H1 (cell line): ENCODE results near the gene ZSCAN10. TPM values are rescaled to one million over a fixed set of nuclear protein-coding genes. Genes with fewer than 3 reads are reported as not detected.
A peak's percentile ranks its signal among the peaks of the same experiment; 100 is the strongest.

Experiments
- CTCF ChIA-PET: fragments of 300-600 bp; sonication (Branson Sonifier 250); formaldehyde crosslinking; loops from one replicate; lab custom pipeline; 2021; ENCODE audit not compliant: partially characterized antibody; lab: Charles Lee
- POLR2A ChIA-PET: fragments of 300-600 bp; sonication (Branson Sonifier 250); formaldehyde crosslinking; loops from one replicate; lab custom pipeline; 2021; ENCODE audit warnings: inconsistent platforms; ENCODE audit not compliant: partially characterized antibody; lab: Charles Lee
- DNase-seq, 2 experiments: peaks; one replicate each; pipeline versions ENCODE4 v3.0.0 to v3.0.0-alpha.2; 2010 to 2022; ENCODE audit warnings: low spot score in 2 of 2, low read depth in 1 of 2, mixed read lengths in 1 of 2
- FAIRE-seq: peaks from 2 replicates; lab custom pipeline; 2011; peaks lifted over from hg19 to GRCh38; lab: Jason Lieb, UNC
- H2AFZ ChIP-seq: 2 replicates; pipeline ENCODE4 v1.8.1; 2012; ENCODE audit warnings: low read length, inconsistent platforms
- H2AK5ac ChIP-seq: 2 replicates; pipeline ENCODE4 v1.6.1; 2013; ENCODE audit warnings: low read depth, low read length
- H2BK120ac ChIP-seq: replicated peaks from 2 replicates; pipeline ENCODE3; 2013; ENCODE audit warnings: low read depth, low read length, inconsistent platforms
- H2BK12ac ChIP-seq: 2 replicates; pipeline ENCODE4 v1.6.1; 2013; ENCODE audit warnings: low read depth, low read length
- H2BK15ac ChIP-seq: 2 replicates; pipeline ENCODE4 v1.6.1; 2013; ENCODE audit warnings: low read length
- H2BK20ac ChIP-seq: 2 replicates; pipeline ENCODE4 v1.6.1; 2013; ENCODE audit warnings: low read length
- H2BK5ac ChIP-seq: 2 replicates; pipeline ENCODE4 v1.6.1; 2013; ENCODE audit warnings: low read depth, low read length
- H3K14ac ChIP-seq: 2 replicates; pipeline ENCODE4 v1.6.1; 2013; ENCODE audit warnings: inconsistent platforms; ENCODE audit not compliant: insufficient read length
- H3K18ac ChIP-seq: 2 replicates; pipeline ENCODE4 v1.6.1; 2013; ENCODE audit warnings: low read length; ENCODE audit errors: extremely low read depth
- H3K23ac ChIP-seq: 2 replicates; pipeline ENCODE4 v1.6.1; 2013; ENCODE audit warnings: inconsistent platforms; ENCODE audit not compliant: insufficient read length
- H3K23me2 ChIP-seq: 2 replicates; pipeline ENCODE4 v1.6.1; 2013; ENCODE audit warnings: low read depth, low read length
- H3K27ac ChIP-seq: 2 replicates; pipeline ENCODE4 v1.6.1; 2011; ENCODE audit warnings: low read depth, low read length, inconsistent platforms
- H3K27me3 ChIP-seq, 4 experiments: replicated peaks in 1 of 4; 1 replicate in 1 of 4; 2 replicates in 3 of 4; pipeline versions ENCODE4 v1.6.1 to v1.8.1; 2011 to 2013; ENCODE audit warnings: low read length in 3 of 4, mild to moderate bottlenecking in 3 of 4, inconsistent platforms in 2 of 4, mixed read lengths in 2 of 4, moderate library complexity in 1 of 4; ENCODE audit not compliant: control insufficient read depth in 3 of 4, insufficient read depth in 3 of 4; ENCODE audit errors: extremely low read depth in 1 of 4
- H3K36me3 ChIP-seq, 4 experiments: 2 replicates each; pipeline versions ENCODE4 v1.6.1 to v1.8.1; 2011 to 2013; ENCODE audit warnings: mild to moderate bottlenecking in 4 of 4, low read length in 3 of 4, moderate library complexity in 2 of 4, control low read depth in 1 of 4, inconsistent platforms in 1 of 4; ENCODE audit not compliant: insufficient read depth in 4 of 4, control insufficient read depth in 2 of 4
- H3K4ac ChIP-seq: replicated peaks from 2 replicates; pipeline ENCODE3; 2013; ENCODE audit warnings: low read length, low read depth, mixed read lengths, inconsistent platforms; ENCODE audit not compliant: insufficient read length
- H3K4me1 ChIP-seq, 4 experiments: replicated peaks in 1 of 4; 1 replicate in 1 of 4; 2 replicates in 3 of 4; pipeline versions ENCODE4 v1.6.1 to v1.8.1; 2011 to 2013; ENCODE audit warnings: low read length in 3 of 4, inconsistent platforms in 2 of 4, mixed read lengths in 1 of 4; ENCODE audit not compliant: insufficient read depth in 4 of 4, control insufficient read depth in 3 of 4
- H3K4me2 ChIP-seq, 2 experiments: 2 replicates each; pipeline versions ENCODE4 v1.6.1 to v1.8.1; 2011 to 2013; ENCODE audit warnings: low read depth in 2 of 2, low read length in 2 of 2, control low read depth in 1 of 2, inconsistent platforms in 1 of 2, mild to moderate bottlenecking in 1 of 2; ENCODE audit not compliant: insufficient read depth in 1 of 2
- H3K4me3 ChIP-seq, 4 experiments: fragments of 200-600, 300-600 bp in 1 of 4; sonication (generic), shearing (Covaris generic), sonication (Bioruptor Twin) in 1 of 4; 2 replicates each; pipeline versions ENCODE4 v1.5.1 to v1.8.1; 2011 to 2016; ENCODE audit warnings: low read length in 4 of 4, low read depth in 3 of 4, control low read depth in 2 of 4, inconsistent platforms in 2 of 4, mild to moderate bottlenecking in 2 of 4, mixed read lengths in 1 of 4, moderate library complexity in 1 of 4; ENCODE audit not compliant: insufficient read depth in 2 of 4; ENCODE audit errors: extremely low read depth in 1 of 4
- H3K56ac ChIP-seq: replicated peaks from 2 replicates; pipeline ENCODE3; 2013; ENCODE audit warnings: low read depth, mild to moderate bottlenecking, mixed read lengths, low read length, inconsistent platforms; ENCODE audit not compliant: insufficient read length
- H3K79me1 ChIP-seq: 2 replicates; pipeline ENCODE4 v1.6.1; 2013; ENCODE audit warnings: low read depth, low read length, control low read depth
- H3K79me2 ChIP-seq, 2 experiments: 2 replicates each; pipeline versions ENCODE4 v1.6.1 to v1.8.1; 2012 to 2013; ENCODE audit warnings: low read length in 2 of 2, mild to moderate bottlenecking in 2 of 2, inconsistent platforms in 1 of 2; ENCODE audit not compliant: insufficient read depth in 2 of 2, control insufficient read depth in 1 of 2
- H3K9ac ChIP-seq, 4 experiments: replicated peaks in 1 of 4; 1 replicate in 1 of 4; 2 replicates in 3 of 4; pipeline versions ENCODE4 v1.6.1 to v1.8.1; 2011 to 2013; ENCODE audit warnings: low read depth in 3 of 4, low read length in 3 of 4, control low read depth in 2 of 4, mild to moderate bottlenecking in 2 of 4, moderate library complexity in 2 of 4, inconsistent platforms in 1 of 4; ENCODE audit errors: extremely low read depth in 1 of 4
- H3K9me3 ChIP-seq, 2 experiments: 2 replicates each; pipeline versions ENCODE4 v1.6.1 to v1.8.1; 2012 to 2013; ENCODE audit warnings: mild to moderate bottlenecking in 2 of 2, moderate library complexity in 2 of 2, control low read depth in 1 of 2, inconsistent platforms in 1 of 2, low read depth in 1 of 2, low read length in 1 of 2, mixed read lengths in 1 of 2; ENCODE audit not compliant: insufficient read depth in 2 of 2
- H4K20me1 ChIP-seq, 2 experiments: replicated peaks in 1 of 2; 2 replicates each; pipeline versions ENCODE3 to v1.8.1; 2011 to 2013; ENCODE audit warnings: inconsistent platforms in 2 of 2, low read length in 2 of 2, mild to moderate bottlenecking in 1 of 2; ENCODE audit not compliant: insufficient read depth in 2 of 2, control insufficient read depth in 1 of 2
- H4K5ac ChIP-seq: 2 replicates; pipeline ENCODE4 v1.6.1; 2013; ENCODE audit warnings: low read length, low read depth, mixed read lengths, inconsistent platforms; ENCODE audit not compliant: insufficient read length
- H4K8ac ChIP-seq: 2 replicates; pipeline ENCODE4 v1.8.0; 2013; ENCODE audit warnings: mild to moderate bottlenecking, moderate library complexity, low read length, inconsistent platforms; ENCODE audit not compliant: insufficient read depth; ENCODE audit errors: extremely low read depth
- H4K91ac ChIP-seq: replicated peaks from 2 replicates; pipeline ENCODE3; 2013; ENCODE audit warnings: low read length, mixed read lengths, inconsistent platforms; ENCODE audit not compliant: insufficient read length
- CBX5 ChIP-seq: fragments of 300-800, 300-1000 bp; sonication (generic); IDR thresholded peaks from 2 replicates; pipeline ENCODE4 v1.7.1; 2016; ENCODE audit warnings: antibody characterized with exemption, low read length, low read depth
- CREB1 ChIP-seq: IDR thresholded peaks from 2 replicates; pipeline ENCODE4 v1.6.1; 2012; ENCODE audit warnings: inconsistent platforms
- CTBP2 ChIP-seq: IDR thresholded peaks from 2 replicates; pipeline ENCODE4 v1.7.0; 2011; ENCODE audit warnings: borderline replicate concordance, mild to moderate bottlenecking, moderate library complexity, mixed read lengths, low read length; ENCODE audit not compliant: insufficient read depth, insufficient read length
- EP300 ChIP-seq, 2 experiments: IDR thresholded peaks; 1 replicate in 1 of 2; 2 replicates in 1 of 2; pipeline ENCODE4 v1.6.1; 2011 to 2012; ENCODE audit warnings: low read depth in 2 of 2, low read length in 2 of 2, mild to moderate bottlenecking in 2 of 2, borderline replicate concordance in 1 of 2, inconsistent platforms in 1 of 2, moderate library complexity in 1 of 2
- HDAC6 ChIP-seq: IDR thresholded peaks from one replicate; pipeline ENCODE4 v1.7.1; 2012; ENCODE audit warnings: low read depth, mild to moderate bottlenecking, inconsistent platforms, low read length, moderate library complexity
- NANOG ChIP-seq: IDR thresholded peaks from 2 replicates; pipeline ENCODE4 v1.6.1; 2011; ENCODE audit warnings: low read length, low read depth, mild to moderate bottlenecking, inconsistent platforms; ENCODE audit not compliant: insufficient read depth, poor library complexity, severe bottlenecking
- POLR2A ChIP-seq, 2 experiments: IDR thresholded peaks; 1 replicate in 1 of 2; 2 replicates in 1 of 2; pipeline ENCODE4 v1.6.1; 2011; ENCODE audit warnings: low read depth in 2 of 2, low read length in 2 of 2, mild to moderate bottlenecking in 2 of 2; ENCODE audit errors: control extremely low read depth in 1 of 2
- RBBP5 ChIP-seq: IDR thresholded peaks from 2 replicates; pipeline ENCODE4 v1.7.1; 2012; ENCODE audit warnings: low read depth, mild to moderate bottlenecking, inconsistent platforms, low read length, moderate library complexity, borderline replicate concordance
- RNF2 ChIP-seq: fragments of 200-900, 300-1000 bp; sonication (generic); IDR thresholded peaks from 2 replicates; pipeline ENCODE4 v1.7.1; 2016; ENCODE audit warnings: borderline replicate concordance, low read depth, mild to moderate bottlenecking, antibody characterized with exemption, low read length; ENCODE audit not compliant: poor library complexity, severe bottlenecking; ENCODE audit errors: missing control alignments
- SIRT6 ChIP-seq: IDR thresholded peaks from one replicate; pipeline ENCODE4 v1.7.1; 2012; ENCODE audit warnings: low read length, inconsistent platforms
- SRF ChIP-seq: IDR thresholded peaks from 2 replicates; pipeline ENCODE4 v1.6.1; 2011; ENCODE audit warnings: mild to moderate bottlenecking, low read depth, low read length, moderate library complexity
- TBP ChIP-seq: IDR thresholded peaks from 2 replicates; pipeline ENCODE4 v1.6.1; 2011; ENCODE audit warnings: low read depth, low read length, improper control_type of control experiment
- TCF12 ChIP-seq: IDR thresholded peaks from 2 replicates; pipeline ENCODE4 v1.6.1; 2011; ENCODE audit warnings: low read depth, mild to moderate bottlenecking, low read length
- WGBS, 2 experiments: shearing (Covaris generic) in 1 of 2; methylation state at CpG; one replicate each; pipeline versions ENCODE4 v1.1.6 to v1.1.7; 2013 to 2015; ENCODE audit warnings: low lambda C conversion rate in 2 of 2, mixed read lengths in 2 of 2, inconsistent platforms in 1 of 2, low coverage in 1 of 2, missing lambda C conversion rate in 1 of 2; ENCODE audit not compliant: insufficient replicate concordance in 2 of 2, insufficient coverage in 1 of 2, insufficient read length in 1 of 2; ENCODE audit errors: extremely low coverage in 1 of 2, missing lambda C conversion rate in 1 of 2; 5-methylcytosine and 5-hydroxymethylcytosine counted together
- polyA plus RNA-seq, 7 experiments: library from polyadenylated mRNA; depleted of rRNA in 3 of 7; stranded (reverse) in 5 of 7; unstranded in 2 of 7; fragments of >200 nt in 5 of 7; fragments of 200-250 nt in 2 of 7; gene quantifications; 1 replicate in 5 of 7; 2 replicates in 1 of 7; 4 replicates in 1 of 7; pipeline versions ENCODE4 v1.2.1 to v1.2.3, GENCODE V29; 2011 to 2013; ENCODE audit warnings: missing spikeins in 2 of 7, mixed read lengths in 2 of 7
- total RNA-seq: library from RNA; stranded (reverse); fragmentation: NEBNext Ultra II Directional; extraction: Animal tissue kit (Norgen Biotek cat#: 25700); gene quantifications from 2 replicates; pipeline ENCODE4 v1.2.1, GENCODE V29; 2021

ZSCAN10 gene
- total and polyA plus RNA-seq, 2 of the 8 experiments (the other 6 are each of a cell fraction or from before 2014, with no cell fraction given) = 209 to 314 TPM

DNA sequence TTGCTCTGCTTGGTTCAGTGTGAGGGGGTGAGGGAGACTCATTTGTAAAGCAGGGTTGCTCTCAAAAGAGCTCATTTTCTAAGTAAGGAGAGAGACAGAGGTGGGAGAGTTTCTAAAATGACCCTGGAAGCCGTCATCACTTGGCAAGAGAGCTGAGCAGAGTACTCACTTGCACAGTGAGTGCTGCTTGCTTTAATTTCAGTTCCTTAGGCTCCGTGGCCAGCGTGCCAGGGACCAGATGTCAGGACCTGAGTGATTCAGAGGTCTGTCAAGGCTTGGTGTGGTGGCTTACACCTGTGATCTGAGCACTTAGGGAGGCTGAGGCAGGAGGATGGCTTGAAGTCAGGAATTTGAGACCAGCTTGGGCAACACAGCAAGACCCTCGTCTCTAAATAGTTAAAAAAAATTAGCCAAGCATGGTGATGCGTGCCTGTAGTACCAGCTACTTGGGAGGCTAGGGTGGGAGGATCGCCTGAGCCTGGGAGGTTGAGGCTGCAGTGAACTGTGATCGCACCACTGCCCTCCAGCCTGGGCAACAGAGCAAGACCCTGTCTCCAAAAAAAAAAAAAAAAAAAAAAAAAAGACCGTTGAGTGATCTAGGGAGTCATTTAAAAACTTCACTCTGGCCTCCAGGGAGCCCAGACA lies 24.0 kb upstream of the ZSCAN10 start:
- Histone ChIP-seq H2BK20ac (no peak overlapping the region), H3K79me2 (no peaks in the 10 kb centered on the region), H2AFZ (no peak overlapping the region), H2BK5ac (no peak overlapping the region), H2BK12ac (no peak overlapping the region), H3K36me3 (peaks cover 2 to 18% (median 9%) of the 10 kb centered on the region in 4 experiments; a peak in 5 of 8 replicates), H4K5ac (no peak overlapping the region), H3K4ac (no peak overlapping the region), H2BK120ac (no peak overlapping the region), H3K4me2 (peak overlapping the region; percentile 58 to 97), H3K9me3 (no peaks in the 10 kb centered on the region), H3K23me2 (peaks cover 10% of the 10 kb centered on the region), H3K18ac (no peak overlapping the region), H3K56ac (no peak overlapping the region), H4K91ac (no peak overlapping the region), H3K27ac (no peak overlapping the region), H3K4me1 (peaks cover 0 to 9% (median 4%) of the 10 kb centered on the region in 4 experiments; a peak in 5 of 7 replicates), H3K27me3 (no peaks in the 10 kb centered on the region), H4K8ac (no peak overlapping the region), H2AK5ac (no peak overlapping the region), H3K79me1 (no peaks in the 10 kb centered on the region), H4K20me1 (peaks cover 0 to 7% of the 10 kb centered on the region in 2 experiments), H3K23ac (no peak overlapping the region), H3K4me3 (peak overlapping the region in 2 of 4 experiments; percentile 43 to 70; a peak in 3 of 8 replicates), H3K9ac (no peak overlapping the region), H2BK15ac (no peak overlapping the region), H3K14ac (no peak overlapping the region)
- no peak for FAIRE-seq
- no peak for DNase-seq
- 93% methylated on average over 7 of the region's 8 CpGs; no CpG with 5 or more reads in 1 of the 2 experiments for WGBS, 2 experiments
- POLR2A ChIA-PET = interaction anchor here (1.0 to 7.2 kb wide), 7 partner anchors 9 to 97 kb away, joined by 3 to 168 read pairs (median 8); partner anchors contain the start of genes ZNF205, ZNF213 and ZSCAN10
- CTCF ChIA-PET = interaction anchor here (0.7 to 36.8 kb wide), 7 partner anchors 10 to 92 kb away, joined by 4 to 619 read pairs (median 10); partner anchors contain the start of genes IL32, ZNF205, ZNF213 and ZSCAN10
- TF ChIP-seq HDAC6 (no peak), TBP (no peak), TCF12 (no peak), EP300 (IDR thresholded peaks at IDR 0.05; ENCODE audit: borderline replicate concordance in 1 of 2, low read depth in 2 of 2, low read length in 2 of 2) (no peak), CTBP2 (no peak), POLR2A (IDR thresholded peaks at IDR 0.05; ENCODE audit: control extremely low read depth in 1 of 2, low read depth in 2 of 2, low read length in 2 of 2) (no peak), RNF2 (no peak), RBBP5 (no peak), CBX5 (no peak), NANOG (no peak), SRF (no peak), CREB1 (no peak), SIRT6 (no peak)
